ENCODE measurements around the gene MYO7B.

Gene MYO7B

DNA sequence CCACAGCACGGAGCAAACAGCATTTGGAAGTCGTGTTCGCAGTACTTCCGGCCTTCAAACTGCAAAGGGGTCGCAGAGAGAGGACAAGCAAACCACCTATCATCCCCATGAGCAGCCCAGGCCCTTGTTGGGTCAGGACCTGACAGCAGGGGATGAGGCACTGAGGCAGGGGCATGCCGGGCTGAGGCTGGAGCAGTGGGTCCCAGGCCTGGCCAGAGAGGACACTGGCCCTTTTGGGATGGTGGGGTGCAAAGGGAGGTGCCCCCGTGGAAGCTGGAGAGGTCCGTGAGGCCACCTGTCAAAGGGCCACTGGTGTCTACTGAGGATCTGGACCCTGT is 119.3 kb downstream of the MYO7B start:
- Histone ChIP-seq H3K4me3 (no peak overlapping the region), H3K27ac (no peak overlapping the region), H3K36me3 (no peaks in the 10 kb centered on the region), H3K27me3 (peaks cover 0 to 22% (median 0%) of the 10 kb centered on the region in 11 experiments; a peak in 4 of 22 replicates), H3K9me3 (replicated peaks in 1 of 11) (peaks cover 0 to 4% (median under 1%) of the 10 kb centered on the region in 11 experiments; a peak in 10 of 22 replicates), H3K9ac (no peak overlapping the region), H4K20me1 (peaks cover 0 to 10% (median 0%) of the 10 kb centered on the region in 11 experiments; a peak in 1 of 22 replicates), H3K4me2 (no peak overlapping the region), H3K4me1 (peaks cover 29 to 89% (median 77%) of the 10 kb centered on the region in 10 experiments)
- TF ChIP-seq Cebpa-rat (IDR thresholded peaks at IDR 0.05) = no peak

DNA sequence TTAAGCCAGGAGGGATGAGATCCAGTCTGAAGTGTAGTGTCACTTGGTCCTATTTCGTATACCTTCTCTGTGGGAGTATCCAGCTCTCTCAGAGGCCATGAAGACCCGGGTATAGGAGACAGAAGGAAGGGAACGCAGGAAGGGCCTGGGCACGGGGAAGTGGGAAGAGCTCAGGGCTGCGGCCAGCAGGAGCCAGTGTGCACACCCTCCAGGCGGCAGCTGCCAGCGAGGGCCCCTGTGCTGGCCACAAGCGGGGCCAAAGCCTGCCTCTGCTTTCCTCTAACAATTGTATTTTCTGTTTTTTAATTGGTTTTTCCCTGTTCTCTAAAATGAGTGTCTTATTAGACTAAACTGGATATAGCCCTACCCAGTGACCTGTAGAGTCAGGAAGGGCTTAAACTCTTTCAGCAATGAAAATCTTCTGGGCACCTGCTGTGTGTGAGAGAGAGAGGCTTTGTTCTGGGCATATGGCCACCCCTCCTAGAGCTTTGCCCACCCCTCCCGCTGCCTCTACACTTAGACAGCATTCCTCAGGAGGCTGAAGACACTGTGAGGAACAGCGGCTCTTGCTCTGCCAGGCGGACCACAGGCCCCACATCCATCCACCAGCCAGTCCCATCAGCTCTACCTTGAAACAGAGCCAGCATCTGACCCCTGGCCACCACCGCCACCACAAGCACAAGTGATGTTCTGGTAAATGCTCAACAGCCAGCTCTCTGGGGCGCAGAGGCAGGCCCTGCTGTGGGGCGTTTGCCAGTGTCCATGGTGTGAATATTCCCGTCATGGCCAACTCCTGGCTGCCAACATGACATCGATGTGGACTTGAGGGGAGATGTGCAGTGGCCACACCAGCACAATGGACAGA is 120.0 kb downstream of the MYO7B start:
- H3K4me1 ChIP-seq = peaks cover 30 to 86% (median 73%) of the 10 kb centered on the region in 10 experiments
- H4K20me1 ChIP-seq = peaks cover 0 to 4% (median 0%) of the 10 kb centered on the region in 11 experiments; a peak in 1 of 22 replicates
- H3K36me3 ChIP-seq = peaks cover 0 to 3% (median 0%) of the 10 kb centered on the region in 11 experiments; a peak in 2 of 22 replicates
- no peak overlapping the region for H3K27ac ChIP-seq
- no peak overlapping the region for H3K4me3 ChIP-seq
- H3K4me2 ChIP-seq = 0 out of 22 replicates have a peak overlapping the region, but pooled peaks of 2 of the 11 experiments have one; percentile 9 to 76
- peaks cover 0 to 19% (median 0%) of the 10 kb centered on the region in 11 experiments; a peak in 4 of 22 replicates for H3K27me3 ChIP-seq
- TF ChIP-seq Cebpa-rat (IDR thresholded peaks at IDR 0.05) = no peak
- H3K9me3 ChIP-seq (replicated peaks in 1 of 11) = peaks cover 0 to 10% (median 7%) of the 10 kb centered on the region in 11 experiments; a peak in 16 of 22 replicates
- no peak overlapping the region for H3K9ac ChIP-seq

DNA sequence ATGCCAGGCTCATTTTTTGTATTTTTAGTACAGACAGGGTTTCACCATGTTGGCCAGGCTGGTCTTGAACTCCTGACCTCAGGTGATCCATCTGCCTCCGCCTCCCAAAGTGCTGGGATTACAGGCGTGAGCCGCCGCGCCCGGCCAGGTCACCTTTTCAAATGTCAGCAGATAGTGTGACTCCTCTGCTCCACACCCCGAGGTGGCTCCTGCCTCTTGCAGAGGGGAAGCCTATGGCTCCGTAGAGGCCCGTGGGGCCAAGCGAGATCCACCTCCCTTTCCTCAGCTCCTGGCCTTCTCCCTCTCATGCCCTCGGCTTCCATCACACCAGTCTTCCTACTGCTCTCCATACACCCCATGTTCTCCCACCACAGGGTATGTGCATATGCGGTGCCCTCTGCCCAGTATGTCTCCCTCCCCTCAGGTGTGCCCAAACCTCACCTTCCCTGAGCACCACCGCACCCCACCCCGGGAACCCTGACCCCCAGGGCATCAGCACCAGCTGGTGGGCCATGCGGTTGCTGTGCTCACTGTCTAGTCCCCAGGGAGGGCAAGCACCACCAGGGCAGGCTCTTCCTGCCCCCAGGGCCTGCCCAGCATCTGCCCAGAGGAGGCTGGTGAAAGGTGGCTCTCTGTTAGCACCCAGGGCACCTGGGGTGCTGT is 121.2 kb downstream of the MYO7B start:
- peaks cover 0 to 5% (median 0%) of the 10 kb centered on the region in 11 experiments; a peak in 2 of 22 replicates for H3K36me3 ChIP-seq
- H3K27me3 ChIP-seq = peaks cover 0 to 7% (median 0%) of the 10 kb centered on the region in 11 experiments; a peak in 2 of 22 replicates
- TF ChIP-seq Cebpa-rat (IDR thresholded peaks at IDR 0.05) = no peak
- peaks cover 18 to 73% (median 61%) of the 10 kb centered on the region in 10 experiments for H3K4me1 ChIP-seq
- peaks cover 0 to 4% (median 0%) of the 10 kb centered on the region in 11 experiments; a peak in 1 of 22 replicates for H4K20me1 ChIP-seq
- no peak overlapping the region for H3K4me3 ChIP-seq
- H3K27ac ChIP-seq = 0 out of 22 replicates have a peak overlapping the region, but pooled peaks of 1 of the 11 experiments have one; percentile 38
- peaks cover 0 to 20% (median 9%) of the 10 kb centered on the region in 11 experiments; a peak in 16 of 22 replicates for H3K9me3 ChIP-seq (replicated peaks in 1 of 11)
- H3K4me2 ChIP-seq = peak overlapping the region in 10 of 11 experiments; percentile 12 to 77 (median 68); a peak in 18 of 22 replicates
- peak overlapping the region in 2 of 11 experiments; percentile 25 to 52; a peak in 2 of 22 replicates for H3K9ac ChIP-seq

GRCh38 chr2:127657232-127657595 is 121.7 kb downstream of the MYO7B start:
- Histone ChIP-seq H3K4me3 (no peak overlapping the region), H3K36me3 (peaks cover 0 to 5% (median 0%) of the 10 kb centered on the region in 11 experiments; a peak in 2 of 22 replicates), H3K9ac (peak overlapping the region in 2 of 11 experiments; percentile 25 to 52; a peak in 2 of 22 replicates), H3K4me1 (peaks cover 12 to 68% (median 56%) of the 10 kb centered on the region in 10 experiments), H3K4me2 (peak overlapping the region in 10 of 11 experiments; percentile 12 to 77 (median 68); a peak in 17 of 22 replicates), H3K27me3 (peaks cover 0 to 5% (median 0%) of the 10 kb centered on the region in 11 experiments; a peak in 4 of 22 replicates), H3K9me3 (replicated peaks in 1 of 11) (peaks cover 0 to 20% (median 9%) of the 10 kb centered on the region in 11 experiments; a peak in 16 of 22 replicates), H3K27ac (0 out of 22 replicates have a peak overlapping the region, but pooled peaks of 1 of the 11 experiments have one; percentile 38), H4K20me1 (peaks cover 0 to 3% (median 0%) of the 10 kb centered on the region in 11 experiments; a peak in 1 of 22 replicates)
- no peak for TF ChIP-seq Cebpa-rat (IDR thresholded peaks at IDR 0.05)

- Histone ChIP-seq H4K20me1 (peaks cover 0 to 3% (median 0%) of the 10 kb centered on the region in 11 experiments; a peak in 1 of 22 replicates), H3K27ac (no peak overlapping the region), H3K4me3 (no peak overlapping the region), H3K27me3 (peaks cover 6 to 14% (median 6%) of the 10 kb centered on the region in 11 experiments), H3K4me1 (peaks cover 7 to 59% (median 46%) of the 10 kb centered on the region in 10 experiments; a peak in 18 of 20 replicates), H3K9ac (no peak overlapping the region), H3K4me2 (peak overlapping the region in 7 of 11 experiments; percentile 64 to 77 (median 70); a peak in 9 of 22 replicates), H3K9me3 (replicated peaks in 1 of 11) (peaks cover 0 to 20% (median 9%) of the 10 kb centered on the region in 11 experiments; a peak in 16 of 22 replicates), H3K36me3 (peaks cover 0 to 5% (median 0%) of the 10 kb centered on the region in 11 experiments; a peak in 2 of 22 replicates)
- no peak for TF ChIP-seq Cebpa-rat (IDR thresholded peaks at IDR 0.05)
These were observed 122.7 kb downstream of the MYO7B start for GRCh38 chr2:127658146-127658545.

DNA sequence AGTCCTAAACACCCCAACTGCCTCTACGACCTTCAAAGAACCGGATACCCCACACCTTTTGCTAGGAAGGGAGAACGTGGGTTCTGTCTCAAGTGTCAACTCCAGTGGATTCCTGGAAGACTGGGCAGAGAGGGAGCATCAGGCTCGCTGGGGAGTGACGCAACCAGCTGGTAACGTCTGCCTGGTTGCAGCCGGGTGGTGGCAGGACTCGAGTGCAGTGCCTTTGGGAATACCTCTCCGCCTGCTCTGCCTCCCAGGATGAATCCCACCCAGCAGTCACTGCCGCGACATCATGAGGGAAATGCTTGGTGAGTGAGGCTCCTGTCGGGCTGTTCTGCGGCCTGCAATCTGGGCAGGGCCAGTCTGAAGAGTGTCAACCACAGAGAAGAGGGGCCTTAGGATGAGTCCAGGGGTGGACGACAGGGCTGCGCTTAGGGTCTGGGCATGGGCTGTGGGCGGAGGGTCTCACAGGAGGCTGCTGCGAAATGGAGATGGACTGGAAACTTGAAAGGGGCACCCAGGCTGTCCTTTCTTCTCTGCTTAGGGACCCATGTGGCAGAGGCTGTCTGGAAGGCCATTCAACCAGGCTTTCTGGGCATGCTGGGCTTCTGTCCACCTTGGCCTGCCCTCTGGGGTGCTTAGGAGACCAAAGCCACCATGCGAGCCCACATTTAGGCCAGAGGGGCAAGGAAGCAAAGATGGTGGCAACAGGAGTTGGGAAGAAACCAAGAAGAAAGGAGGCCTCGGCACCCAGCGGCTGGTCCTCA is 123.3 kb downstream of the MYO7B start:
- Histone ChIP-seq H3K27me3 (peaks cover 12 to 21% (median 13%) of the 10 kb centered on the region in 11 experiments), H3K9me3 (replicated peaks in 1 of 11) (peaks cover 0 to 22% (median 11%) of the 10 kb centered on the region in 11 experiments; a peak in 19 of 22 replicates), H3K27ac (peak overlapping the region in 3 of 11 experiments; percentile 18 to 42 (median 37); a peak in 4 of 22 replicates), H3K4me2 (peak overlapping the region in 10 of 11 experiments; percentile 45 to 77 (median 66); a peak in 18 of 22 replicates), H4K20me1 (peaks cover 0 to 7% (median 0%) of the 10 kb centered on the region in 11 experiments; a peak in 2 of 22 replicates), H3K36me3 (peaks cover 0 to 5% (median 0%) of the 10 kb centered on the region in 11 experiments; a peak in 2 of 22 replicates), H3K4me1 (peaks cover 7 to 52% (median 40%) of the 10 kb centered on the region in 10 experiments; a peak in 18 of 20 replicates), H3K9ac (no peak overlapping the region), H3K4me3 (no peak overlapping the region)
- TF ChIP-seq Cebpa-rat (IDR thresholded peaks at IDR 0.05) = no peak
